ENCODE data around the gene SLC25A45.

The SLC25A45 gene

GRCh38 chr11:65390996-65391395 lies 8.6 kb upstream of the SLC25A45 start:
- DNase-seq (ENCODE audit: low read depth), result no peak
- no peak overlapping the region; the same call in 1 of the 2 replicates for H3K4me3 ChIP-seq (ENCODE audit: control insufficient read depth, low read depth, low read length)
- no peak for TF ChIP-seq CTCF (IDR thresholded peaks at IDR 0.05; ENCODE audit: control insufficient read depth, insufficient read depth, low read depth, low read length, missing control alignments)

- no peak for TF ChIP-seq CTCF (IDR thresholded peaks at IDR 0.05; ENCODE audit: control insufficient read depth, insufficient read depth, low read depth, low read length, missing control alignments)
- DNase-seq (ENCODE audit: low read depth), result no peak
- H3K4me3 ChIP-seq (ENCODE audit: control insufficient read depth, low read depth, low read length), result no peak overlapping the region; the same call in 1 of the 2 replicates
Measured at GRCh38 chr11:65390099-65390941, 7.9 kb upstream of the SLC25A45 start.

GRCh38 chr11:65389294-65389980 lies 7.0 kb upstream of the SLC25A45 start:
- no peak for TF ChIP-seq CTCF (IDR thresholded peaks at IDR 0.05; ENCODE audit: control insufficient read depth, insufficient read depth, low read depth, low read length, missing control alignments)
- no peak overlapping the region for H3K4me3 ChIP-seq (ENCODE audit: control insufficient read depth, low read depth, low read length)
- DNase-seq (ENCODE audit: low read depth), result no peak

GRCh38 chr11:65388731-65389130 lies 6.3 kb upstream of the SLC25A45 start:
- H3K4me3 ChIP-seq (ENCODE audit: control insufficient read depth, low read depth, low read length), result no peak overlapping the region
- DNase-seq (ENCODE audit: low read depth), result no peak
- TF ChIP-seq CTCF (IDR thresholded peaks at IDR 0.05; ENCODE audit: control insufficient read depth, insufficient read depth, low read depth, low read length, missing control alignments), result no peak

- DNase-seq (ENCODE audit: low read depth), result no peak
- H3K4me3 ChIP-seq (ENCODE audit: control insufficient read depth, low read depth, low read length), result peak within 1 kb of the TSS; percentile 89
- no peak for TF ChIP-seq CTCF (IDR thresholded peaks at IDR 0.05; ENCODE audit: control insufficient read depth, insufficient read depth, low read depth, low read length, missing control alignments)
Measured at GRCh38 chr11:65386307-65387140, 4.1 kb upstream of the SLC25A45 start, which contains the start of gene FRMD8. TSS of gene FRMD8 (plus strand) at chr11:65386637. CDS start at chr11:65387037, 400 bp downstream.

- TF ChIP-seq CTCF (IDR thresholded peaks at IDR 0.05; ENCODE audit: control insufficient read depth, insufficient read depth, low read depth, low read length, missing control alignments), result no peak
- DNase-seq (ENCODE audit: low read depth), result no peak
Measured at GRCh38 chr11:65384301-65384889, 1.9 kb upstream of the SLC25A45 start.

More at GRCh38 chr11:65384301-65384889, 1.9 kb upstream of the SLC25A45 start:
- H3K4me3 ChIP-seq (ENCODE audit: control insufficient read depth, low read depth, low read length), result no peak overlapping the region
